ENCODE measurements around the gene IL18R1. TPM values are rescaled to one million over a fixed set of nuclear protein-coding genes. Genes with fewer than 3 reads are reported as not detected.

The IL18R1 gene
- total RNA-seq, 3 donors from 2014 or later = 7.0 to 7.7 (median 7.2) TPM

- intact Hi-C loops (cut with DNase I; ENCODE audit: low total_unique reads) = no loop called here
- DNase-seq (ENCODE audit: low spot score in 2 of 2) = no peak
- TF ChIP-seq POLR2AphosphoS5 (IDR thresholded peaks at IDR 0.05) (no peak), POLR2A (IDR thresholded peaks at IDR 0.05) (no peak), CTCF (IDR thresholded peaks at IDR 0.05) (no peak)
- Histone ChIP-seq H3K36me3 (no peaks in the 10 kb centered on the region), H3K27ac (no peak overlapping the region), H3K4me3 (no peak overlapping the region), H3K9me3 (no peaks in the 10 kb centered on the region), H3K27me3 (no peaks in the 10 kb centered on the region), H3K4me1 (no peaks in the 10 kb centered on the region)
Measured at GRCh38 chr2:102392096-102392495, 36.5 kb downstream of the IL18R1 start.

- intact Hi-C loops (cut with DNase I; ENCODE audit: low total_unique reads) = no loop called here
- DNase-seq (ENCODE audit: low spot score in 2 of 2) = no peak
- Histone ChIP-seq H3K4me1 (no peaks in the 10 kb centered on the region), H3K36me3 (no peaks in the 10 kb centered on the region), H3K27ac (no peak overlapping the region), H3K27me3 (no peaks in the 10 kb centered on the region), H3K4me3 (no peak overlapping the region), H3K9me3 (no peaks in the 10 kb centered on the region)
- TF ChIP-seq CTCF (IDR thresholded peaks at IDR 0.05) (no peak), POLR2A (IDR thresholded peaks at IDR 0.05) (no peak), POLR2AphosphoS5 (IDR thresholded peaks at IDR 0.05) (no peak)
Measured at GRCh38 chr2:102392942-102393341, 37.3 kb downstream of the IL18R1 start.

- no peak for DNase-seq (ENCODE audit: low spot score in 2 of 2)
- Histone ChIP-seq H3K27ac (no peak overlapping the region), H3K36me3 (no peaks in the 10 kb centered on the region), H3K4me1 (no peaks in the 10 kb centered on the region), H3K27me3 (no peaks in the 10 kb centered on the region), H3K9me3 (no peaks in the 10 kb centered on the region), H3K4me3 (no peak overlapping the region)
- intact Hi-C loops (cut with DNase I; ENCODE audit: low total_unique reads) = no loop called here
- no peak for TF ChIP-seq POLR2AphosphoS5 (IDR thresholded peaks at IDR 0.05)
- TF ChIP-seq POLR2A (IDR thresholded peaks at IDR 0.05) = no peak
- TF ChIP-seq CTCF (IDR thresholded peaks at IDR 0.05) = no peak
Measured at GRCh38 chr2:102396012-102396411, 40.4 kb downstream of the IL18R1 start.

GRCh38 chr2:102397209-102397608 is 41.6 kb downstream of the IL18R1 start:
- no peak for DNase-seq (ENCODE audit: low spot score in 2 of 2)
- Histone ChIP-seq H3K9me3 (no peaks in the 10 kb centered on the region), H3K27ac (no peak overlapping the region), H3K4me3 (no peak overlapping the region), H3K27me3 (no peaks in the 10 kb centered on the region), H3K36me3 (no peaks in the 10 kb centered on the region), H3K4me1 (no peaks in the 10 kb centered on the region)
- TF ChIP-seq CTCF (IDR thresholded peaks at IDR 0.05) (no peak), POLR2A (IDR thresholded peaks at IDR 0.05) (no peak), POLR2AphosphoS5 (IDR thresholded peaks at IDR 0.05) (no peak)
- intact Hi-C loops (cut with DNase I; ENCODE audit: low total_unique reads) = no loop called here

GRCh38 chr2:102399499-102400141 is 44.0 kb downstream of the IL18R1 start:
- intact Hi-C loops (cut with DNase I; ENCODE audit: low total_unique reads) = no loop called here

More at GRCh38 chr2:102399499-102400141, 44.0 kb downstream of the IL18R1 start:
- H3K36me3 ChIP-seq = no peaks in the 10 kb centered on the region
- H3K4me1 ChIP-seq = no peaks in the 10 kb centered on the region
- H3K27ac ChIP-seq = no peak overlapping the region
- no peak for TF ChIP-seq POLR2A (IDR thresholded peaks at IDR 0.05)
- no peak for TF ChIP-seq CTCF (IDR thresholded peaks at IDR 0.05)
- no peak for TF ChIP-seq POLR2AphosphoS5 (IDR thresholded peaks at IDR 0.05)
- H3K27me3 ChIP-seq = no peaks in the 10 kb centered on the region
- no peaks in the 10 kb centered on the region for H3K9me3 ChIP-seq
- DNase-seq (ENCODE audit: low spot score in 2 of 2) = no peak
- no peak overlapping the region for H3K4me3 ChIP-seq
